ENCODE measurements around the gene TCF3.
A peak's percentile ranks its signal among the peaks of the same experiment; 100 is the strongest.
"Not testable (repeated sequence)": the region's sequence is repeated elsewhere in the genome, so short reads cannot be mapped to it uniquely, and the experiment has no call there.

TCF3 gene

GRCh38 chr19:1672769-1673644 is 20.6 kb upstream of the TCF3 start:
- DNase-seq = no peak

- peak; percentile 10 for DNase-seq
Measured at GRCh38 chr19:1672038-1672768, 19.8 kb upstream of the TCF3 start.

- DNase-seq = no peak
Measured at GRCh38 chr19:1671716-1672037, 19.3 kb upstream of the TCF3 start.

GRCh38 chr19:1670747-1671146 is 18.3 kb upstream of the TCF3 start:
- not testable (repeated sequence) for DNase-seq

- DNase-seq = no peak
Measured at GRCh38 chr19:1668486-1669270, 16.3 kb upstream of the TCF3 start.

GRCh38 chr19:1668048-1668485 is 15.7 kb upstream of the TCF3 start:
- no peak for DNase-seq

GRCh38 chr19:1665565-1666047 is 13.2 kb upstream of the TCF3 start:
- DNase-seq = no peak

- no peak for DNase-seq
Measured at GRCh38 chr19:1663852-1664251, 11.4 kb upstream of the TCF3 start.

GRCh38 chr19:1663227-1663626 is 10.8 kb upstream of the TCF3 start:
- DNase-seq = not testable (repeated sequence)

GRCh38 chr19:1661995-1662394 is 9.6 kb upstream of the TCF3 start:
- DNase-seq = no peak

GRCh38 chr19:1659084-1659427 is 6.6 kb upstream of the TCF3 start:
- no peak for DNase-seq

- no peak for DNase-seq
Measured at GRCh38 chr19:1658150-1659083, 6.0 kb upstream of the TCF3 start.

- no peak for DNase-seq
Measured at GRCh38 chr19:1657746-1658145, 5.3 kb upstream of the TCF3 start.

- DNase-seq = no peak
Measured at GRCh38 chr19:1656988-1657536, 4.6 kb upstream of the TCF3 start.

- no peak for DNase-seq
Measured at GRCh38 chr19:1655987-1656608, 3.7 kb upstream of the TCF3 start.

- no peak for DNase-seq
Measured at GRCh38 chr19:1655131-1655981, 2.9 kb upstream of the TCF3 start.

GRCh38 chr19:1654178-1654792 is 1.9 kb upstream of the TCF3 start:
- DNase-seq = no peak

- no peak for DNase-seq
Measured at GRCh38 chr19:1653300-1653628, 849 bp upstream of the TCF3 start.

- peak; percentile 12 for DNase-seq
Measured at GRCh38 chr19:1651568-1652291, 685 bp downstream of the TCF3 start.
